ENCODE data around the gene RANBP2.

DNA sequence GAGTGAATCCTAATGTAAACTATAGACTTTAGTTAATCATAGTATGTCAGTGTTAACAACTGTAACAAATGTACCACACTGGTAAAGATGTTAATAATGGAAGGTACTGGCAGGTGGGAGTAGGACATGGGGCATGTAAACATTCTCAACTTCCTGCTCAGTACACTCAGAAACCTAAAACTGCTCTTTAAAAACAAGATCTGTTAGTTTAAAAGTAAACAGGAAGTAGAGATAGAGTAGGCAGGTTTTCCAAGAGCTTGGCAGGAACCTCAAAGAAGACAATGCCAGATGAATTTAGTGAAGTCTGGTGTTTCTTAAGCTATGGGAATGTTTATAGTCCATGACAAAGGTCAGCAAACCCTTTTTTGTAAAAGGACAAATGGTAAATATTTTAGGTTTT, 113.9 kb downstream of the RANBP2 start:
- TF ChIP-seq POLR2A (IDR thresholded peaks at IDR 0.05; ENCODE audit: low read depth, low read length), result no peak
- TF ChIP-seq POLR2AphosphoS5 (IDR thresholded peaks at IDR 0.05; ENCODE audit: low read depth, low read length), result no peak
- TF ChIP-seq SPI1 (IDR thresholded peaks at IDR 0.05; ENCODE audit: low read depth, low read length), result no peak
- TF ChIP-seq TAF1 (IDR thresholded peaks at IDR 0.05; ENCODE audit: low read depth, low read length), result no peak
- no peak for TF ChIP-seq POU2F2 (IDR thresholded peaks at IDR 0.05; ENCODE audit: low read depth, low read length)
